ENCODE results near the gene PTP4A2. TPM values are rescaled to one million over a fixed set of nuclear protein-coding genes. Genes with fewer than 3 reads are reported as not detected.

PTP4A2 gene
- total RNA-seq, 1 experiment from 2014 or later = 201 TPM

DNA sequence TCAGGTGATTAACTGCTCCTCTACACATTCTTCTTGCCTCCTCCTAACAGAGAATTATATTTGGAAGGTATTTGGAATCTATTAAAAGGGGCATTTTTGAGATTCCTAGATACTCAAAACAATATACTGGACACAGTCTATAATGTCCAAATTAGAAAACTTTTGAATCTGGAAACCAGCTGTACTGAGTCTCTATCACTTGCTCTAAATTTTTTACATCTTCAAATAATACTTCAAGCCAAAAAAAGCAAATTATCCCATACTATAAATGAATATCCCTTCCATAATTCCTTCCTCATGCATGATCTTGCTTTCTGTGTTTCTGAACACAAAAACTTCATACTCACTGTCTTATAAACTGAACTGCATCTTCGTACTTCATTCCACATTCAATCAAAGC lies 28.5 kb downstream of the PTP4A2 start:
- H3K36me3 ChIP-seq (ENCODE audit: low read depth) = peaks cover 84% of the 10 kb centered on the region
- ChIA-PET POLR2A (ENCODE audit: unreplicated experiment) (interaction anchor here (0.5 kb wide), 1 partner anchor 111 kb away, joined by 3 read pairs; no protein-coding TSS in a partner anchor), CTCF (no interaction called here)
- no TSS peak for BruUV-seq (replicated peaks)
- no peaks in the 10 kb centered on the region for H3K9me3 ChIP-seq (ENCODE audit: insufficient read depth, low read depth)
- no peak overlapping the region for H3K4me3 ChIP-seq
- TF ChIP-seq EZH2 (IDR thresholded peaks at IDR 0.05; ENCODE audit: low read depth) = no peak
- intact Hi-C loops (cut with micrococcal nuclease; ENCODE audit: unreplicated experiment) = no loop called here
- H4K20me1 ChIP-seq (ENCODE audit: insufficient read depth) = peaks cover 77% of the 10 kb centered on the region
- no peak overlapping the region for H3K4me2 ChIP-seq
- no peaks in the 10 kb centered on the region for H3K27me3 ChIP-seq (ENCODE audit: insufficient read depth, low read depth)
- no peak overlapping the region for H3K27ac ChIP-seq
- peaks cover 97% of the 10 kb centered on the region for H3F3A ChIP-seq (ENCODE audit: insufficient read depth, low read depth)
- H3K4me1 ChIP-seq (replicated peaks; ENCODE audit: insufficient read depth) = peaks cover 21% of the 10 kb centered on the region; the same call in 1 of the 2 replicates
- H3K9me2 ChIP-seq (ENCODE audit: insufficient read depth) = no peaks in the 10 kb centered on the region
- peaks cover 70% of the 10 kb centered on the region for H3K79me2 ChIP-seq (ENCODE audit: low read depth)
- H2AFZ ChIP-seq = no peak overlapping the region
- no peak for DNase-seq

DNA sequence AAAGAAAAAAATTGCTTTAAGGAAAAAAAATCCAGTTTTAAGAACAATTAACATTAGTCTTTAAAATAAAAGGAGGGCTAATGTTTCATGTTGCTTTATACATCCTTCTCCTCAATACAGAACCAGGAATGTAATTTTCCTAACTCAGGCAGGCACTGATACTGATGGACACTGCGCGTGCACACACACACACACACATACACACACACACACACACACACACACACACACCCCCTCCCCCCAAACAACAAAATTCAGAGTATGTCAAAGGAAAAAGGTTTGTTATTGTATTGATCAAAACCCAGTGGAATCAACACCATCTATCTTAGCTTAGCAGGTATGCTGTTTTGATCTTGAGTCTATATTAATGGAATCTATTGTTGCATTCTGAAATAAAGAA lies 31.6 kb downstream of the PTP4A2 start:
- BruUV-seq (replicated peaks) = no TSS peak
- Histone ChIP-seq H4K20me1 (ENCODE audit: insufficient read depth) (peaks cover 49% of the 10 kb centered on the region), H3K4me1 (replicated peaks; ENCODE audit: insufficient read depth) (peaks cover 10% of the 10 kb centered on the region; the same call in 1 of the 2 replicates), H3F3A (ENCODE audit: insufficient read depth, low read depth) (peaks cover 88% of the 10 kb centered on the region), H3K27me3 (ENCODE audit: insufficient read depth, low read depth) (no peaks in the 10 kb centered on the region), H3K4me2 (no peak overlapping the region), H3K4me3 (no peak overlapping the region), H3K9me2 (ENCODE audit: insufficient read depth) (no peaks in the 10 kb centered on the region), H3K36me3 (ENCODE audit: low read depth) (peaks cover 53% of the 10 kb centered on the region), H3K27ac (no peak overlapping the region), H2AFZ (no peak overlapping the region), H3K79me2 (ENCODE audit: low read depth) (peaks cover 39% of the 10 kb centered on the region), H3K9me3 (ENCODE audit: insufficient read depth, low read depth) (no peaks in the 10 kb centered on the region)
- no peak for TF ChIP-seq EZH2 (IDR thresholded peaks at IDR 0.05; ENCODE audit: low read depth)
- TF ChIP-seq, protein P1, sequence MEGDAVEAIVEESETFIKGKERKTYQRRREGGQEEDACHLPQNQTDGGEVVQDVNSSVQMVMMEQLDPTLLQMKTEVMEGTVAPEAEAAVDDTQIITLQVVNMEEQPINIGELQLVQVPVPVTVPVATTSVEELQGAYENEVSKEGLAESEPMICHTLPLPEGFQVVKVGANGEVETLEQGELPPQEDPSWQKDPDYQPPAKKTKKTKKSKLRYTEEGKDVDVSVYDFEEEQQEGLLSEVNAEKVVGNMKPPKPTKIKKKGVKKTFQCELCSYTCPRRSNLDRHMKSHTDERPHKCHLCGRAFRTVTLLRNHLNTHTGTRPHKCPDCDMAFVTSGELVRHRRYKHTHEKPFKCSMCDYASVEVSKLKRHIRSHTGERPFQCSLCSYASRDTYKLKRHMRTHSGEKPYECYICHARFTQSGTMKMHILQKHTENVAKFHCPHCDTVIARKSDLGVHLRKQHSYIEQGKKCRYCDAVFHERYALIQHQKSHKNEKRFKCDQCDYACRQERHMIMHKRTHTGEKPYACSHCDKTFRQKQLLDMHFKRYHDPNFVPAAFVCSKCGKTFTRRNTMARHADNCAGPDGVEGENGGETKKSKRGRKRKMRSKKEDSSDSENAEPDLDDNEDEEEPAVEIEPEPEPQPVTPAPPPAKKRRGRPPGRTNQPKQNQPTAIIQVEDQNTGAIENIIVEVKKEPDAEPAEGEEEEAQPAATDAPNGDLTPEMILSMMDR (conservative IDR thresholded peaks at IDR 0.05) = no peak
- ChIA-PET CTCF (no interaction called here), POLR2A (ENCODE audit: unreplicated experiment) (no interaction called here)
- DNase-seq = no peak
- intact Hi-C loops (cut with micrococcal nuclease; ENCODE audit: unreplicated experiment) = no loop called here

DNA sequence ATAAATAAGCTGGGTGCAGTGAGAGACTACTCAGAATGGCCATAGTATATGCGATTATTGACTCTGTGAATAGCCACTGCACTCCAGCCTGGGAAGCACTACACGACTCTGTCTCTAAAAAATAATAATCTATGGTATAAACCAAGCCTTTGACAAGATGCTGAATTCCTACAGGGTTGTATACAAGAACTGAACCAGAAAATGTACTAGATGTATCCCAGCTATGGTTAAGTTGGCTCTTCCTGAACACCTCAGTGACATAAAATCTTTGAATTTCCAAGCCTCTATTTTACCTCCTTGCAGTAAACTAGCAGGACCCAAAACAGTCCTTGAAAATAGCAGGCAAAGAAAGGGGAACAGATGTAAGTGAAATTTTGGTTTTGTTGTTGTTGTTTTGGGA lies 32.5 kb downstream of the PTP4A2 start:
- TF ChIP-seq, protein P1 (conservative IDR thresholded peaks at IDR 0.05) = no peak
- no peak for TF ChIP-seq EZH2 (IDR thresholded peaks at IDR 0.05; ENCODE audit: low read depth)
- H3K4me1 ChIP-seq (replicated peaks; ENCODE audit: insufficient read depth) = peaks cover 2% of the 10 kb centered on the region; the same call in 1 of the 2 replicates
- peaks cover 85% of the 10 kb centered on the region for H3F3A ChIP-seq (ENCODE audit: insufficient read depth, low read depth)
- no peak overlapping the region for H3K4me2 ChIP-seq
- no peak overlapping the region for H3K27ac ChIP-seq
- intact Hi-C loops (cut with micrococcal nuclease; ENCODE audit: unreplicated experiment) = no loop called here
- POLR2A ChIA-PET (ENCODE audit: unreplicated experiment) = interaction anchor here (0.7 kb wide), 2 partner anchors 259 to 639 kb away, joined by 4 to 26 read pairs; no protein-coding TSS in a partner anchor
- H3K4me3 ChIP-seq = no peak overlapping the region
- no peaks in the 10 kb centered on the region for H3K27me3 ChIP-seq (ENCODE audit: insufficient read depth, low read depth)
- H3K79me2 ChIP-seq (ENCODE audit: low read depth) = peaks cover 30% of the 10 kb centered on the region
- BruUV-seq (replicated peaks) = no TSS peak
- no peaks in the 10 kb centered on the region for H3K9me2 ChIP-seq (ENCODE audit: insufficient read depth)
- H3K36me3 ChIP-seq (ENCODE audit: low read depth) = peaks cover 44% of the 10 kb centered on the region
- no peak for DNase-seq
- peaks cover 41% of the 10 kb centered on the region for H4K20me1 ChIP-seq (ENCODE audit: insufficient read depth)
- CTCF ChIA-PET = interaction anchor here (0.6 kb wide), 1 partner anchor 211 kb away, joined by 7 read pairs; no protein-coding TSS in a partner anchor
- H2AFZ ChIP-seq = no peak overlapping the region
- H3K9me3 ChIP-seq (ENCODE audit: insufficient read depth, low read depth) = no peaks in the 10 kb centered on the region

DNA sequence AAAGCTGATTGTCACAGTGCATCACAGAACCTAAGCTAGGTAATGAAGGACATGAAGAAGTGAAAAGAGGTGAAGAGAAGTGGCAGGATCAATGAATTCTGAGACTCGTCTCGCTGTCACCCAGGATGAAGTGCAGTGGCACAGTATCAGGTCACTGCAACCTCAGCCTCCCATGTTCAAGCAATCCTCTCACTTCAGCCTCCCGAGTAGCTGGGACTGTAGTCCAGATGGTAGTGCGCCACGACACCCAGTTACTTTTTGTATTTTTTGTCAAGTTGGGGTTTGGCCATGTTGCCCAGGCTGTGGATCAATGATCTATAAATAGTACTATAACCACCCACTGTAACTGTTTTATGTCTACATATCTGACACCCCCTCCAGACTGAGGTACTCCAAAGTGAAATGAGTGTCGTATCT lies 33.1 kb downstream of the PTP4A2 start:
- no peak overlapping the region for H3K4me3 ChIP-seq
- peak overlapping the region; percentile 9; the same call in 1 of the 2 replicates for H3K27ac ChIP-seq
- H3K9me2 ChIP-seq (ENCODE audit: insufficient read depth) = no peaks in the 10 kb centered on the region
- no peak overlapping the region for H3K4me2 ChIP-seq
- ChIA-PET POLR2A (ENCODE audit: unreplicated experiment) (interaction anchor here (0.7 kb wide), 1 partner anchor 259 kb away, joined by 26 read pairs; no protein-coding TSS in a partner anchor), CTCF (interaction anchor here (0.6 kb wide), 1 partner anchor 211 kb away, joined by 7 read pairs; no protein-coding TSS in a partner anchor)
- peaks cover 40% of the 10 kb centered on the region for H3K36me3 ChIP-seq (ENCODE audit: low read depth)
- H3K27me3 ChIP-seq (ENCODE audit: insufficient read depth, low read depth) = no peaks in the 10 kb centered on the region
- intact Hi-C loops (cut with micrococcal nuclease; ENCODE audit: unreplicated experiment) = no loop called here
- DNase-seq = no peak
- BruUV-seq (replicated peaks) = no TSS peak
- no peaks in the 10 kb centered on the region for H3K4me1 ChIP-seq (replicated peaks; ENCODE audit: insufficient read depth)
- H3K9me3 ChIP-seq (ENCODE audit: insufficient read depth, low read depth) = no peaks in the 10 kb centered on the region
- peaks cover 24% of the 10 kb centered on the region for H3K79me2 ChIP-seq (ENCODE audit: low read depth)
- peaks cover 79% of the 10 kb centered on the region for H3F3A ChIP-seq (ENCODE audit: insufficient read depth, low read depth)
- peaks cover 35% of the 10 kb centered on the region for H4K20me1 ChIP-seq (ENCODE audit: insufficient read depth)
- TF ChIP-seq, protein P1 (conservative IDR thresholded peaks at IDR 0.05) = no peak
- no peak for TF ChIP-seq EZH2 (IDR thresholded peaks at IDR 0.05; ENCODE audit: low read depth)
- H2AFZ ChIP-seq = no peak overlapping the region

All from PC-9 (cell line).